HPDE6-E6E7 (cell line): ENCODE data around the gene NCL.
"Not testable (repeated sequence)": the region's sequence is repeated elsewhere in the genome, so short reads cannot be mapped to it uniquely, and the experiment has no call there.

ENCODE experiments used
- DNase-seq: peaks from one replicate; pipeline ENCODE4 v3.0.0; 2011; ENCODE audit warnings: missing footprints; ENCODE audit errors: extremely low spot score

The NCL gene

DNA sequence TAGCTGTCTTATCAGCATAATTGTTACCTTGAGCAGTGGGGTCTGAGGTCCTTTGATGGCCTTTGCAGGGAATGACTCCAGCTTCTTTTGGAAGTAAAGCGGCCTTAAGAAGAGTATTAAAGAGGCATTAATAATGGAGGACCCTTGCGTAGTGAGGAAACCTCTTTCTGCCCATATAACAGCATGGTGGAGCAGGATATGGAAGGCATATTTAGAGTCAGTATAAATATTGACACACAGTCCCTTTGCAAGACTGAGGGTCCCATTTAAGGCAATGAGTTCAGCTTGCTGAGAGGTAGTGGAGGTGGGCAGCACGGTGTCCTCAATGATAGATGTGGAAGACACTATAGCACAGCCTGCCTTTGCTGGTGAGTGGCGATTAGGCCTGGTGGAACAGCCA is 32.7 kb downstream of the NCL start:
- no peak for DNase-seq

- DNase-seq: not testable (repeated sequence)
Measured at GRCh38 chr2:231430437-231430836, 33.8 kb downstream of the NCL start.

GRCh38 chr2:231429901-231430300 is 34.4 kb downstream of the NCL start:
- DNase-seq: no peak

DNA sequence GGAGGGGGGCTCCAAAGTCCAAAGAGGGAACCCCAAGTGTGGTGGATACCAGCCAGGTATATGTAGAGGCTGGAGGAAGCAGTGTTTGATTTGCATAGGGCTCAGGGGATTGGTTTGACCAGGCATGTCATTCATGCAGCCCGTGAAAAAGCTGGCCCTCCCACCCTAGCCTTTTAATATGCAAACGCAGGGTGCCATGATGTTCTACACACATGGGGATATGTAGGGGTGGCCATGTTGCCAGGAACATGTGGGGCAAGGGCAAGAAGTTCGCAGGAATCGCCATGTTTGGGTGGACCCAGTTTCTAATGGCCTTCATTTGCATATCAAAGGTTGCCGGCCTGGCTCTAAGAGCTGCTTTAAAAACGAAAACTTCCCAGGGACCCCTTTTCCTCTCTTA is 35.1 kb downstream of the NCL start:
- no peak for DNase-seq

- no peak for DNase-seq
Measured at GRCh38 chr2:231427116-231427515, 37.2 kb downstream of the NCL start.

GRCh38 chr2:231425811-231426703 is 38.2 kb downstream of the NCL start:
- DNase-seq: no peak

DNA sequence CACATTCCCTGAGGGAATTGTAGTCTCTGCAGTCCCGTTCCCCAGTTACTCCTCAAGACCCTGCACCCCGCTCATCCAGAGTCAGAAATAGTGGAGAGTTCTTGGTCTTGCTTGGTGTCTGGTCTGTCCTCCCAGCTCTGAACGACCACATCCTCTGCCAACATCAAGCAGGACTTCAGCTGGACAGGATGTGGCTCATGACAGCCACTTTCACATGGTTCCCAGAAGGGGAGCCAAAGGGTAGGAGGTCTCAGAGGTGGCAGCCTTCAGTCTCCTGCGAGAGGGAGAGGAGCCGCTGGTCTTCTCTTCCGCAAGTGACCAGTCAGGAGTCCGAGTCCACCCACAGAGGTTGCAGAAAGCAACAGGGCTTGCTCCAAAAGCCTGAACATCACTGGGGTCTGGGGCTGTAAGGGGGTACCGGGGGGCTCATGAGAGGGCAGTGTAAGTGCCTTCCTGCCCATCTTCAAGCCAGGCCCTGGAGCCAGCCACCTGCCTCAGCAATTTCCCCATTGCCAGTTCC is 38.9 kb downstream of the NCL start:
- DNase-seq: no peak

- no peak for DNase-seq
Measured at GRCh38 chr2:231423176-231423575, 41.1 kb downstream of the NCL start.

DNA sequence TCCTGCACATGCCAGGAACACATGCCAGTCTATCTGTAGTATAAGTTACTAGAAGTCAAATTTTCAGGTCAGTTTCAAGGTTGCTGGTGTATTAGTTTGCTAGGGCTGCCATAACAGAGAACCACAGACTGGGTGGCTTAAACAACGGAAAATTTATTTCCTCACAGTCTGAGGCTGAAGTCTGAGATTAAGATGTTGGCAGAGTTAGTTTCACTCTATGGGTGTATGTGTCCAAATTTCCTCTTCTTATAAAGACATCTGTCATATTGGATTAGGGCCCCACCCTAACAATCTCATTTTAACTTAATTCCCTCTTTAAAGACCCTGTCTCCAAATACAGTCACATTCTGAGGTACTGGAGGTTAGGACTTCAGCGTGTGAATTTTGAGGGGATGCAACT is 42.2 kb downstream of the NCL start:
- no peak for DNase-seq

DNA sequence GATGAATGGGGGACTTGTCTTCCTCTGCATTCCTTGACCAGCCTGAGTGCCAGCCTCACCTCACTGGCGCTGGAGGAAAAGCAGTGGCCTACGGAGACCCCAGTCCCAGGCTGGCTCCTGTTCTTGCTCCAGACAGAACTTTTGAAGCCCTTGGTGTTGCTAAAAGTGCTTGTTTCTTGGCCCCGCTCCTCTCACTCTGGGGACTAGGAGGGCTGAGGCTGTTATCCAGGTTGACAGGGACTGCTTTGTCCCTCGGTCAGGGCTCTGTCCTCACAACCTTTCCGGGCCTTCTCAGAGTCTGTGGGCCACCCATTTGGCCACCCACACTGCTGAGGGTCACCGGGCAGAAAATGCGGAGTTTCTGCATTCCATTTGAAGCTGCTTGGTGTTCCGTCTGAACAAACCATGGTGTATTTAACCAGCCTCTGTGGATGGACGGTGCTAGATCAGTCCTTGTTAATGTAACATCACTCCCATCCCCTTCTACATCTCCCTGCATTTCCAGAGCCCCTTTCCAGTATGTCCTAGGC is 43.2 kb downstream of the NCL start:
- no peak for DNase-seq

DNA sequence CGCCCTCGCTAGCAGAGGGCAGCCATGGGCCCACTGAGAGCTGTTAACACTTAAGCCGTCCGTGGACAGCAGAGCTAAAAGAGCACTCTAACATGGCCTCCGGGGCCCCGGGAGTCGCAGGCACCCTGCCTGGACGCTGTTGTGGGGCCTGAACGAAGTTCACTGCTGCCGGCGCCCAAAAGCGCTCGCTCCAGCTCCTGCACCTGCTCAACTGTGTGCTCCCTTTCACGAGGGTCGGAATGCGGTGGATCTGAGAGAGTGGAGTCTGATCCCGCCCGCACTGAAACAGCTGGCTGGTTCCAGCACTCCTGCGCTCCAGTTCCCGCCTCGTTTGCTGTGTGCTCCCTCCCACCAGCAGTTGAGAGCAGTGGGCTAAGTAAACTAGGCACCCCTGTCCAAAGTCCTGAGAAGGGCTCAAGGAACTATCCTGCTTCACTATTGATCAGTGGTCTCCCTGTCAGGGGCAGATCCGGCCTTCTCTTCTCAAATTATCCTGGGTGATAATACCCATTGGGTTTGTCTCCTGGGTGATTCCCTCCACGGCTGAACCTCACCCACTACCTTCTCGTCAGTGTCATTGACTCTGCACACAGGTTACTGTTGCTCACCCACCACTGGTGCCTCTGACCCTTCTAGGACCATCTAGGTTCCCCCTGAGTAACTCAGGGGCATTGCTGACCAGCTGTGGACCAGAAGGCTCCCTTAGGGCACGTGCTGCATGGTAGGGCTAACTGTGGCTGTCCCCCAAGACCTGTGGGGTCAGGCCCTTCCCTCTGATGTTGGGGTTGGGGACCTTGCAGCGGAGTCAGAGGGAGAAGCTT is 45.3 kb downstream of the NCL start:
- no peak for DNase-seq

- DNase-seq: no peak
Measured at GRCh38 chr2:231415029-231415428, 49.3 kb downstream of the NCL start.

DNA sequence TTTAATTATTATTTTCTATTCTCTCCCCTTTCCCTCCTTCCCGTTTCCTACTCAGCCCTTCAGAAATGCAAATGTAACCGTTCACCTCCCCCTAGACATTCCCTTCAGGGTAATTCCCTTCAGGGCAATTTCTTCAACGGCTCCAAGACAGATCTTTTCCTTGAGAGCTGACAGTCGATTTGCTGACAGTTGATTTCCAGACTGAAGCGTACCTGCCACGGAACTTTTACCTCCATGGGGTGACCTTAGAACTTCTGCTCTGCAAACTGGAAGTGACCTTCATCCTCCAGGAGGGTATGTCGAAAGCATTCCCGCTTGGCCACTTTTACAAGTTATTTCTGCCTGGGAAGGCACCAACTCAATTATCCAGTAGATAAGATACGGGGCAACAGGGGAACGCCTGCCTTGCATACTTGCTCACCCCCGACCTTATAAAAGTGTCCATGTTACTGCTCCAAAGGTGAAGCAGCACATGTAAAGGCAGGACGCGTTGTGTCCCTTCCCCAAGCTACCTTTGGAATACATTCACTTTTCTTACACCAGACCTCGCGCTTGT is 50.3 kb downstream of the NCL start:
- no peak for DNase-seq

DNA sequence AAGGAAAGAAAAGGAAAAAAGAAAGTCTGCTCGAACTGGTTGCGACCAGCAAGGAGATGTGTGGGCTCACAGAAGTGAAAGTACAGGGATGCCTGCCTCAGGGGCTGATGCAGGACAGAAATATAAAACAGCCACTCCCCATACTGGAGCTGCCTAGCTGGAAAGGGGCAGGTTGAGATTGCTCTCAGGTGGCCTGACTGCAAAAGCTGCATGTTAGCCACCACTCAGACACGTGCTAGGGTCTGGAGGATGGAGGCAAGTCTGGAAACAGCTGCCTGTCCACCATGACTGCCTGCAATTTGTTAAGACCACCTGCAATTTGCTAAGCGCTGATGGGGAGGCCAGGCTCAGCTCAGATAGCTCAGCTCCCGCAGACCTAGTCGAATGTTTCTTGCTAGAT is 50.8 kb downstream of the NCL start:
- DNase-seq: no peak

DNA sequence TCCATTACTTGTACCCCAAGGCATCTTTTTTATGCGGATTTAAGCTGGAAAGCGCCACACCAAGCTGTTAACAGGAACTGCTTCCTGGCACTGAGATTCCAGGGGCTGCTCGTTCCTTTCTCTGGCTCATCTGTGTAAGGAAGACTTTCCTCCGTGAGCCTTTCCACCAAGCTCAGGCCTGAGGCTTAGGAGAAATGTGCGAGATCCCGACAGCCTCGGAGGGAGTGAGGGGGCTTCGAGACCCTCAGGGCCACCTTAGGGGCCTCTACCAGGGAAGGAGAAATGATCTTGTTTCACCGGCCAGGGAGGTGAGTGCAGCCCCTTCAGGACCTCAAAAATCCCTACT is 51.7 kb downstream of the NCL start:
- no peak for DNase-seq

DNA sequence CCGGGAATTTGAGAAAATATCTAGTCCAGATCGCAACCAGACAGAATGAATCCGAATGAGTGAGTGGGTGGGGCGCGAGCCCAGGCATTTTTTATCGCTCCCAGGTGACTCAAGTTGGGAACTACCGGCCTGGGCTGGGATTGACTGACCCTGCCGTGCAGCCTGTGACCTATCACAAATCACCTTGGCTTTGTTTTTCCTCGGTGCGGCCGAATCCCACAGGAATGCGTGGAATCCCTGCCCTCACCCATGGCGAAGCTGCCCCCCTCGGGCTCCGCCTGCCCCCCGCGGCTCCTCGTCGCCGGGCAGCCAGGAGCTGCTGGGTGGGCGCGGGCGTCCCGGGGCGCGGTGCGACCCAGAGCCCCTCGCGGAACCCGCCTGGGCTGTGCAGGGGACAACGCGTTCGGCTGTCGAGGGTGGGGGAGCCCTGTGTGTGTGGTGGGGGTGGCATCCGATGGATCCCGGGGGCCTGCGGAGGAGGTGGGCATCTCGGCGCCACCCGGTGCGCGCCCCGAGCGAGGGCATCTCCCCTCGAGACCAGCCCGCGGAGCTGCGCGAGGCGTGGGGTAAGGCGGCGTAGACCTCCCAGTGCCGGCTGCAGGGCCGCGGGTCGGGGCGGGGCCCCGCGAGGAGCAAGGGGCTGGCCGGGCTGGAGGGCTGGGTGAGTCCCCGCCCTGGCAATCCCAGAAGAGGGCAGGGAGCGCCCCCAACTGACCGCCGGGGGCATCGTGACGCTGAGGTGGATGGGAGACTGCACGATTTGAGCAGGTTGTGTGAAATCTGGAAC is 52.3 kb downstream of the NCL start:
- peak; percentile 74 for DNase-seq

DNA sequence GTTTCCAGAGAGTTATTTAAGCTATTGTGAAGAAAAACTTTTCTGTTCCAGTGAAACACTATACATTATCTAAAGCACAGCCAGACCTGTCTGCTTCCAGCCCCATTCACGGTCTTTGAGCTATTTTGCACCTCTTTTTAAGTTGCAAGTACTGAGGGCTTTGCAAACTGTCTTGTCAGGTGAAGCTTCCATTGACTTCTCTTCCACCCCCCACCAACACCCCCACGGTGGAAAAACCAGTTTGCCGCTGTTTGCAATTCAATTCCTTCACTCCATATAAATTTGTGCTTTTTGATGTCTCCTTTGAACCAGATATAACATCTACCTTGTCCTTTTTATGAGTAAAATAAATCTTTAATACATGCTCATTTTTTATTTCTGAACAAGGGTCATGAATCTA is 53.0 kb downstream of the NCL start:
- no peak for DNase-seq

- no peak for DNase-seq
Measured at GRCh38 chr2:231410293-231411004, 53.8 kb downstream of the NCL start.

DNA sequence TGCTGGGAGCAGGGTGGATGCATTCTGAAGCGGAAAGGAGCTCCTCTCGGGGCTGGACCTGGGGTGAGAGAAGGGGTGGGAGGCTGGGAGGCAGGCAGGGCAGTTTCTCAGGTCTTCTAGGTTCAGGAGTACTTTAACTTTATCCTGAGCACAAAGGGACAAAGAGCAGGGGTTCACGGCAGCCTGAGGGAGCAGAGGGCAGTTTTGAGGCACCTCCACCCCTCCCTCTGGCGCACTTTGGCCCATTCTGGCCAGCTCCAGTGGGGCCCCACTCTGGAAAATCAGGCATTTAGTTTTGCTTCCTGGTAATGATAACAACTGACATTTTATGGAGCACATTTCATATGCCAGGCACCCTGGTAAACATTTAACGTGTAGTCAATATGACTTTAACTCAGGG is 54.5 kb downstream of the NCL start:
- DNase-seq: no peak

GRCh38 chr2:231408304-231408703 is 56.0 kb downstream of the NCL start:
- DNase-seq: not testable (repeated sequence)

GRCh38 chr2:231407686-231408085 is 56.6 kb downstream of the NCL start:
- not testable (repeated sequence) for DNase-seq
